ENCODE measurements around the gene SCGB1C1.

DNA sequence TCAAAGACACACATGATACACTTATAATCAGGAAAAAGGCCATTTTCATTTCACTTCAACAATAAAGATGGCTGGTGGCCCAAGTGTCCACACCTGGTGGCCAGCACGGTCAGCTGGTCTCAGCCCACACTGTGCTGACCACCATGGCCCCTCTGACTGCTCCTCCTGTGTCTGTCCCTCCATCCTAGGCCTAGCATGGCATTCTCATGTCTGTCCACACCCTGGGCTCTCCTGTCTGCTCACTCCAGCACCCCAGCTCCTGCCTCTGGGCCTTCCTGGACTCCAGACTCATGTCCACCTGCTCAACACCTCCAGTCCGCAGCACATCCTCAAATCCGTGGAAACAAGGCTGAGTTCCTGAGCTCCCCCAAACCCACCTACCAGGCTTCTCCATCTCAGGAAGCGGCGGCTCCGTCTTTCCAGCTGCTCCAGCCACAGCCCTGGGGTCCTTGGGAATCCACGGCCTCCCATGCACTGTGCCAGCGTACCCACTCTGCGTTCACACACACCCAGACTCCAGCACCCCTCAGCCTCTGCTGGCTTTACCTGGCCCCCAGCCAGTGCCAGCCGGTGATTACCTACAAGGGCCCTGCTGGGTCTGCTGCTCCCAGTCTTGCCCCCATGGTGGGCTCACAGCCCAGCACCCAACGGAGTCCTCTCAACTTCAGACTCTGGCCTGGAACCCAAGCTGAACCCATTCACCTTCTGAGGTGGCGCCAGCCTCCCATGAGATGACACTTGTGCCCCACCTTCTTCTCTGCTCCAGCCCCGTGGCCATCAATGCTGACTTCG lies 29.3 kb downstream of the SCGB1C1 start:
- no peak for TF ChIP-seq CTCF (IDR thresholded peaks at IDR 0.05)
- no peak for TF ChIP-seq POLR2AphosphoS5 (IDR thresholded peaks at IDR 0.05)

Measured in sigmoid colon (tissue), 4 donors.